Neural progenitor cell (in vitro differentiated cells): ENCODE measurements around the gene ABCG2. TPM values are rescaled to one million over a fixed set of nuclear protein-coding genes. Genes with fewer than 3 reads are reported as not detected.

Experiments used
- small RNA-seq: library from RNA; depleted of rRNA; stranded (forward); fragments of <200 nt; gene quantifications from one replicate; pipeline ENCODE3, GENCODE V24; 2015
- total RNA-seq: library from RNA; depleted of rRNA; stranded (reverse); fragments of >200 nt; gene quantifications from 2 replicates; pipeline ENCODE4 v1.2.3, GENCODE V29; 2015; ENCODE audit warnings: low replicate concordance

Gene ABCG2
- total RNA-seq, 1 donor from 2014 or later, result 2.4 TPM

Small RNA genes lying within 50 kb of the gene (small RNA-seq; reads per million reads assigned to genes)
- gene RNU6-818P, result not detected
- gene RNU6ATAC31P, result not detected

Other genes with a start within 250 kb of the ABCG2 start
- 0.54 and 1.1 TPM in 2 replicates for gene SPP1, start 182.9 kb downstream of the ABCG2 start, total RNA-seq
- gene PKD2, start 151.0 kb downstream of the ABCG2 start, total RNA-seq, result 36.0 and 40.4 TPM in 2 replicates
- 6.4 and 7.3 TPM in 2 replicates for gene PPM1K, start 125.9 kb upstream of the ABCG2 start, total RNA-seq
- gene HERC6, start 220.2 kb upstream of the ABCG2 start, total RNA-seq, result 0.24 and 0.28 TPM in 2 replicates